ENCODE measurements around the gene GPR146.

Gene GPR146

DNA sequence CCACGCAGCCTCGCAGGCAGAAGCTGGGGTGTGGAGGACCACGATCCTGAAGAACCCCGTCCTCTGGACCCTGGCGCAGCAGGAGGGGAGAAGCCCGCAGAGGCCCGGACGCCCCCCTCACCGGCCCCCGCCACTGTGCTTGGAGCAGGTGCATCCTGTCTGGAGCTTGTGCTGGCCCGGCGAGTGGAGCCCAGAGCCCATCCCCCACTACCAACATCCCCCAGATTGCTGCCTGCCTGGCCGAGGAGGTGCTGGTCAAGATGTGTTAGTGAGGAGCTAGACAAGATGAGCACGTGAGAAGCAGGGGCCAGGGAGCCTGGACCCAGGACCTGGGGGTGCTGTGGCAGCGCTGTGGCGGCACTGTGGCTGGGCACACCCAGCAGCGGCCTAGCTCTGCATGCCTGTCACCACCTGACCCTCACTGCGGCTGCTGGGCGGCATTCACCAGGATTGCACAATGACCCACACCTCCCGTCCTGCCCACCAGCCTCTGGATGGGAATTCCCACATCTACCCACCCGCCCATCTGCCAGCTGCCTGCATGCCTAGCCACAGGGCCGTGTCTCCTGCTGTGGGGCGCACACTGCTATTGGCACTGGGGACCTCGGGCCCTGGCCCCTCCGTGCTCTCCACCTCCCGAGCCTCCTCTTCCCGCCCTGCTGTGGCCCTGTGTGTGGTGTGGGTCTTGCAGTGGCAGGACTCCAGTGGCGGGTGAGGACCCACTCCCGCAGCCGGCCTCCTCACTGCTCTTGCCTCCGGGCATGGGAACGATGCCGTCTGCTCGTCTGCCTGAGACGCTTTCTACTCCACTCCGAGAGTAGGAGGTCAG, 11.8 kb downstream of the GPR146 start:
- in situ Hi-C loops (cut with HindIII; ENCODE audit: low sequenced_read_pairs), result no loop called here

DNA sequence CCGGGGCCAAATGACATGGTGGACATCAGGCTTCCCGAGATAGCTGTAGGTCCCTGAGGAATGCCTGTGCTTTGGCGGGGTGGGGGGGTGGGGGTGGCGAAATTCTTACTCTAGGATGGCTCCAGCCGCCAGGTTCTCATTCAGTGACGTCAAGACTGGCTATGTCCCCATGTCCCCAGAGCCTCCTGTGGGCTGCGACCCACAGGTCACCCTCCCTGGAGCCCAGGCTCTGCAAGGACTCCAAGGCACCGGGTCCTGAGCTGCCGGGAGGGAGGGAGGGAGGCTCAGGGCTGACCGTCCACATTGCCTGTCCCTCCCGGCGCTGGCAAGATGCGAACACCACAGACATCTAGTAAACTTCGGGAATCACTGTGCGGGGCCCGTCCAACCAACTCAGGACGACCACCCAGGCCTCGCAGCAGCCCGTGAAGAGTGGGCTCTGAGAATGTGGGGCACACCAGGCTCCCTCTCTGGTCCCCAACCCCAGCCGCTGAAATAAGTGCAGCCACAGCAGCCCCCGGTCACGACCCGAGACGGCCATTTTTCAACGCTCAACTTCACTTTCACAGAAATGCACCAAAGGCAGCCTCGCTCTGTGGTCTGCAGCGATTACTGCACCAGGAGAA, 12.6 kb downstream of the GPR146 start:
- in situ Hi-C loops (cut with HindIII; ENCODE audit: low sequenced_read_pairs), result no loop called here

DNA sequence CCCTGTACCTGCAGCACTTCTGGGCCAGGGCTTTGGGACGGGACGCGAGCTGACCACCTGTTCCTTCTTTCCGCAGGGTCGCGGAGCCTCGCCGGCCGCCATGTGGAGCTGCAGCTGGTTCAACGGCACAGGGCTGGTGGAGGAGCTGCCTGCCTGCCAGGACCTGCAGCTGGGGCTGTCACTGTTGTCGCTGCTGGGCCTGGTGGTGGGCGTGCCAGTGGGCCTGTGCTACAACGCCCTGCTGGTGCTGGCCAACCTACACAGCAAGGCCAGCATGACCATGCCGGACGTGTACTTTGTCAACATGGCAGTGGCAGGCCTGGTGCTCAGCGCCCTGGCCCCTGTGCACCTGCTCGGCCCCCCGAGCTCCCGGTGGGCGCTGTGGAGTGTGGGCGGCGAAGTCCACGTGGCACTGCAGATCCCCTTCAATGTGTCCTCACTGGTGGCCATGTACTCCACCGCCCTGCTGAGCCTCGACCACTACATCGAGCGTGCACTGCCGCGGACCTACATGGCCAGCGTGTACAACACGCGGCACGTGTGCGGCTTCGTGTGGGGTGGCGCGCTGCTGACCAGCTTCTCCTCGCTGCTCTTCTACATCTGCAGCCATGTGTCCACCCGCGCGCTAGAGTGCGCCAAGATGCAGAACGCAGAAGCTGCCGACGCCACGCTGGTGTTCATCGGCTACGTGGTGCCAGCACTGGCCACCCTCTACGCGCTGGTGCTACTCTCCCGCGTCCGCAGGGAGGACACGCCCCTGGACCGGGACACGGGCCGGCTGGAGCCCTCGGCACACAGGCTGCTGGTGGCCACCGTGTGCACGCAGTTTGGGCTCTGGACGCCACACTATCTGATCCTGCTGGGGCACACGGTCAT, 13.3 kb downstream of the GPR146 start:
- in situ Hi-C loops (cut with HindIII; ENCODE audit: low sequenced_read_pairs), result no loop called here

DNA sequence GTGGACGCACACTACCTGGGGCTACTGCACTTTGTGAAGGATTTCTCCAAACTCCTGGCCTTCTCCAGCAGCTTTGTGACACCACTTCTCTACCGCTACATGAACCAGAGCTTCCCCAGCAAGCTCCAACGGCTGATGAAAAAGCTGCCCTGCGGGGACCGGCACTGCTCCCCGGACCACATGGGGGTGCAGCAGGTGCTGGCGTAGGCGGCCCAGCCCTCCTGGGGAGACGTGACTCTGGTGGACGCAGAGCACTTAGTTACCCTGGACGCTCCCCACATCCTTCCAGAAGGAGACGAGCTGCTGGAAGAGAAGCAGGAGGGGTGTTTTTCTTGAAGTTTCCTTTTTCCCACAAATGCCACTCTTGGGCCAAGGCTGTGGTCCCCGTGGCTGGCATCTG, 14.0 kb downstream of the GPR146 start:
- in situ Hi-C loops (cut with HindIII; ENCODE audit: low sequenced_read_pairs), result no loop called here

DNA sequence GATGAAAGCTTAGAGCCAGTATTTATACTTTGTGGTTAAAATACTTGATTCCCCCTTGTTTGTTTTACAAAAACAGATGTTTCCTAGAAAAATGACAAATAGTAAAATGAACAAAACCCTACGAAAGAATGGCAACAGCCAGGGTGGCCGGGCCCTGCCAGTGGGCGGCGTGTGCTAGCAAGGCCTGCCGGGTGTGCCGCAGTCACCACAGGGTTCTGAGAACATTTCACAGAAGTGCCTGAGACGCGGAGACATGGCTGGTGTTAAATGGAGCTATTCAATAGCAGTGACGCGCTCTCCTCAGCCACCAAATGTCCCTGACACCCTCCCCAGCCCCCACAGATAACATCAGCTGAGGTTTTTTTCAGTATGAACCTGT, 14.5 kb downstream of the GPR146 start:
- in situ Hi-C loops (cut with HindIII; ENCODE audit: low sequenced_read_pairs), result no loop called here

DNA sequence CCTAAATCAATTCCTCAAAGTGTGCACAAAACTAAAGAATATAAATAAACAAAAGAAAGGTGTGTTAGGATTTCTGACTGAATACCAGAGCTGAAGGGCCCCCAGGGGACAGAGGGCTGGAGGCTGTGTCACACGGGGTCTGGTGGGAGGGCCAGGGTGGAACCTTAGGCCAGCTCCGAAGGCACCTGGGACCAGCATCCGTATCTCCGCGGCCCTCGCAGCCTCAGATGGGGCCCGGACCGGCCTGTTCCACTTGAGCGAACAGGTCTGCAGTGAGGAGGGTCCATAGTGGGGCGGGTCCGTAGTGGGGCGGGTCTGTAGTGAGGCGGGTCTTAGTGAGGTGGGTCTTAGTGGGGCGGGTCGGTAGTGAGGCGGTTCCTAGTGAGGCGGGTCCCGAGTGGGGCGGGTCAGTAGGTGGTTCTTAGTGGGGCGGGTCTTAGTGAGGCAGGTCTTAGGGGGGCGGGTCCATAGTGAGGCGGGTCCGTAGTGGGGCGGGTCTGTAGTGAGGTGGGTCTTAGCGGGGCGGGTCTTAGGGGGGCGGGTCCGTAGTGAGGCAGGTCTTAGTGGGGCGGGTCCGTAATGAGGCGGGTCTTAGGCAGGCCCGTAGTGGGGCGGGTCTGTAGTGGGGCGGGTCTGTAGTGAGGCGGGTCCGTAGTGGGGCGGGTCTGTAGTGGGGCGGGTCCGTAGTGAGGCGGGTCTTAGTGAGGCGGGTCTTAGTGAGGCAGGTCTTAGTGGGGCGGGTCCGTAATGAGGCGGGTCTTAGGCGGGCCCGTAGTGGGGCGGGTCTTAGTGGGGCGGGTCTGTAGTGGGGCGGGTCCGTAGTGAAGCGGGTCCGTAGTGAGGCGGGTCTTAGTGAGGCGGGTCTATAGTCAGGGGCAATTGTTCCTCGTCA, 15.1 kb downstream of the GPR146 start:
- in situ Hi-C loops (cut with HindIII; ENCODE audit: low sequenced_read_pairs), result no loop called here

DNA sequence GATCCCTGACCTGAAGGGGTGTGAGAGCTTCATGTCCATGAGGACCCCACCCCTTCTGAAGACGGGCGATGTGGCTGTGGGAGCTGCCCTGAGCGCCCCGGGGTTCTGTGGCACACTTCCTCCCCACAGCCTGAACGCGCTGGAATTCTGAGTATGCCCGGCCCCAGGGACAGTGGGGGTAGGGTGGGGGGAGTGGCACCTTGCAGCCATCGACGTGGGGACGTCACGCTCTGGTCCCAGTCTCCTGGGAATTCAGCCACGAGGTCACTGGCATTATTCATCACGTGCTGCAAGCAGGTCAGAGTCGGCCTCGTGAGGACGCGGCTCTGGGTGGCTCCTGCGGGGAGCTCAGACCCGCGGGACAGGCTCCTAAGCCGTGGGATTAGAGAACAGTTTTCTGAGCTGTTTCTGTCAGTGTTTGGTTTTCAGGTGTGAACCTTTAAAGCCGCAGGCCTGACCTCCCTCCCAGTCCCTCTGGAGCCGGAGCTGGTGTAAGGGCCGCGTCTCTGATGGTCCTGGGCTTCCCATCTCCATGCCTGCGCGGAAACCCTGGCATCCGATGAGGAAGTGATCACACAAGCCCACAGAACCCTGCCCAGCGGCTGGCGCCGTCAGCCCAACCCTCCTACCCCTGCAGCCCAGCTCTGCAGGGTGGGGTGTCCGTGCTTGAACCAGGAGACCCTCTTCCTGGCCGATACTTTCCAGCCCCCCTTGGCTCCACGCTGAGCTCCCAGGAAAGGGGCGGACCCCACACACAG, 16.1 kb downstream of the GPR146 start:
- in situ Hi-C loops (cut with HindIII; ENCODE audit: low sequenced_read_pairs), result no loop called here

DNA sequence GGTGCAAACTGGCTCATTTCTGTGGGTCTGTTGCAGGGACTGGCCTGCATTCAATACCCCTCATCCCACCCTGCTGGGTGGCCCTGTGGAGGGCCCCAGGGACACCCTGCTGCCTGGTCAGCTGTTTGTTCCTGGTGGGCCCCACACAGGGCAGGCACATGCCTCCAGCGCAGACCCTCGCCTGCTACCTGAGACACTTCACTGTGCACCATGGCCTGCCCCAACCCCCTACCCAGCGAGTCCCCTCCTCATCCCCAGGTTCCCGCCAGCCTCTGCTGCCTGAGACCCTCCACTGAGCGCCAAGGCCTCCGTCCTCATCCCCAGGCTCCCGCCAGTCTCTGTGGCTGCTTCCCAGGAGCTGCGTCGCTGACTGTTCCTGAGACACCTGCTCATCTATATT, 16.8 kb downstream of the GPR146 start:
- in situ Hi-C loops (cut with HindIII; ENCODE audit: low sequenced_read_pairs), result no loop called here

DNA sequence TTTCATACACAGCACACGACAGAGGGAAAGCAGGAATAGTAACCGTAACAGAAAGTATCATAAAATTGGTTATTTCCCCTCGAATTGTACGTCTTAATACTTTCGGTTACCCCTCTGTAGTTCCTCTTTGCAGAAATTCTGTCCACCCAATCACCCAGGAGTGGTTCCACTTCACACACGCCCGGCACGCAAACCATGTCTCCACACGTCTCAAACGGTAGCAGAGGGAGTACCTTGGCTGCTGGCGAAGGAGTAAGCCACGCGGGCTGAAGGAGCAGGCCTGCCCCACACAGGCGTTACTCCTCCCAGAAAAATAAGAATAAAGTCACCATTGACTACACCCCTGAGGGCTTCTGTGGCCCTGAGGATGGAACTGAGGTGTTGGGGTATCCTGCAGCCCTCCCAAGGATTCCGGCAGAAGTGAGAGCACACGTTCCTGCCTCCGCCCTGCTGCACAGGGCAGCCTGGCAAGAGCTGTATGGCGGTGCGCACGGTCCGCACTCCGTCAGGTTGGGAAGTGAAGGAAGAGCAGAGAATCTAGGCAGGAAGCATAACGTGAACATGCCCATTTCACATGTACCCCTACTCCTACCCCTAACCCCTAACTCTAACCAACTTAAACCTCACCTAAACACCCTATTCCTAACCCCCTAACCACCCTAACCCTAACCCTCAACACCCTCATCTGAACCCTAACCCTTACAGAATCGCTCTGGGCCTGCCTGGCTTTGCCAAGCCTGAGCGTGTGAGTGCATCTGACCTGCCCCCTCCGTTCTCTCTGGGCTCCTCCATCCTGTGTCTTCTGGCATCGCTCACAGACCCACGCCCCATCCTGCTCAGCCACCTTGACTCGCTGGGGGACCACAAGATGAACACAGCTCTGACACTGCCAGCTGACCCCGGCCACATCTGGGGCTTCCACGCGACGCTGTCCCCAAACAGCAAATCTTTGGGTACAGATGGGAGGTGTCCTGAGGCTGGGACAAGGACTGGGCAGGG, 18.2 kb downstream of the GPR146 start:
- in situ Hi-C loops (cut with HindIII; ENCODE audit: low sequenced_read_pairs), result no loop called here

DNA sequence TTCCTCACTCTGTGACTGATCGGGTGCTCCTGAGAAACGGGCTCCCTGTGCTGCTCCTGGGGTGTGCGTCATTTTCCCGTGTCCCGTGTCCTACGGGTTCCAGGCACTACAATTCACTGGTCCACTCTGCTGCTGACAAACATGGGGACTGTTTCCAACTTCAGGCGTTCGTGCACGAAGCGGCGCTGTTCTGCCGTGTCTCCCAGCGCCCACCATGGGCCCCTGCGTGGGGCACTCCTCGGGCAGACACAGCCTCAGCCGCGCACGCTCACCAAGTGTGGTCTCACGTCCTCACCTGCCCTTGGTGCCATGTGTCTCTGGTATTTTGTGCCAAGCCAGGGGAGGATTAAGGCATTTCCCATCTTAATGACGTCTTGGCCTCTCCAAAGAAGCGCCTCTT, 19.0 kb downstream of the GPR146 start:
- in situ Hi-C loops (cut with HindIII; ENCODE audit: low sequenced_read_pairs), result no loop called here

DNA sequence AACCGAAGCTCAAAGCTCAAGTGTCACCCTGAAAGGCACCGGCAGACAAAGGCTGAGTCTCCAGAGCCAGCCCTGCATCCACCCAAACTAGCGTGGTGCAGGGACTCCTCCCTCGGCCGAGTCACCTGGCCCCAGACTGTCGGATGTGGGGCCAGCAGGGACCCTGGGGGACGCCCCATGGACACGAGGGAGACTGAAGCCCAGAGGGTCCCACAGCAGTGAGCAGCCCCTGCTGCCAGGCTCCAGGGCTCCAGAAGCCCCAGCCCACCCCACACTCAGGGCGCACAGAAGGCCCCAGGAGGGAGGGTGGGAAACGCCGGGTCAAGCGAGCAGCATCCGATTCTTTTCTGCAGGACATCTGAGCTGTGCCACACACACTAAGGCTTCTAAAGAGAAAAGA, 20.2 kb downstream of the GPR146 start:
- in situ Hi-C loops (cut with HindIII; ENCODE audit: low sequenced_read_pairs), result no loop called here

DNA sequence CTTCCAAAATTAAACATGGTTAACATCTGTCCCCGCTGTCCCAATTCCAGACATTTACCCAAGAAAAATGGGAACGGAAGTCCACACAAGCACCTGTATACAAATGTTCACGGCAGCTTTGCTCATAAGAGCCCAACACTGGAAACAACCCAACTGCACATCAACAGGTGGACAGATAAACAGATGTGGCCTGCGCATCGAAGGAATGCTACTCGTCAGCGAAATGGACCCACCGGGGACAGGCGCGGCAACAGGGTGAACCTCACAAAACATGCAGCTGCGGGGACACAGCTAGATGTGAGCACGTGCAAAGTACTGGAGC, 20.9 kb downstream of the GPR146 start:
- in situ Hi-C loops (cut with HindIII; ENCODE audit: low sequenced_read_pairs), result no loop called here

DNA sequence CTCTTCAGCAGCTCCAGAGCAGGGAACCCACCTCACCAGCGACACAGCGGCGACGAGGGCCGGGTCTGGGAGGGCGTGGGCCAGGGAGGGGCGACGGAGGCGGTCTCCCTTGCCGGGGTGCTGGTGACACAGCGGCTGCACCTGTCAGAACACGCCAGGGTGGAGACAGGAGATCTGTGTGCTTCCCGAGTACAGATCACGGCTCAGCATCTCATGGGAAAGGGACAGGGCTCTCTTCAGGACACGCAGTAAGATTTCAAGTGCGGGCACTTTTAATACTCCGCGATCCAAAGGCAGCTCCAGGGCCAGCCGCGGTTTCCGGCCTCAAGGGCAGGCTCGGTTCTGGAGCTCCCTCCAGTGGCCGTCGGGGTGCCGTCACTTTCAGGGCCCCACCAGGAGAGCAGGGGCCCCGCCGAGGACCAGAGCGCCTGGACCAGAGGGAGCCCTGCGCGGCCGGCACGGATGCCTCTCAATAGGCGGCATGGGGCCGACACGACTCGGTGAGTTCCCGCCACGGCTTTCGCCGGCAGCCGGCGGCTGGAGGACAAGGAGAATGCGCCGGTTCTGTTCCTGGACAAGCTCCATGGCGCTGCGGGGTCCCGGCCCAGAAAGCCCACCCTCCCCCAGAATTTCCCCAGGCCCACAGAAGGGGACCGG, 21.4 kb downstream of the GPR146 start:
- in situ Hi-C loops (cut with HindIII; ENCODE audit: low sequenced_read_pairs), result no loop called here

DNA sequence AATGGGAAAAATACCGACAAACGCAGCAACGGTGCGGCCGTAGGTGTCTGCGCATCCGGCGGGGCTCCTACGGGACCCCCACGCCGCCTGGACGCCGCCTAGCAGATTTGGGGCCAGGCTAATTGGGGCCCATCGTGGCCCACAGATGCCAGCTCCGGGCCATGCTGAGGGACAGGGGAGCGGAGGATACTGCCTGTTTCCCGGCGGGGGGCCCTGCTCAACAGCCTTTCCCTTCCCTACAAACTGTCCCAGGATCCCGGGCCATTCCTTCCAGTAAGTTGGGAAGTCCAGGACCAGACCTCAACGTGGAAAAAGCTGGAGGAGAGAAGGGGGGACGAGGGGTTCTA, 21.9 kb downstream of the GPR146 start:
- in situ Hi-C loops (cut with HindIII; ENCODE audit: low sequenced_read_pairs), result no loop called here

DNA sequence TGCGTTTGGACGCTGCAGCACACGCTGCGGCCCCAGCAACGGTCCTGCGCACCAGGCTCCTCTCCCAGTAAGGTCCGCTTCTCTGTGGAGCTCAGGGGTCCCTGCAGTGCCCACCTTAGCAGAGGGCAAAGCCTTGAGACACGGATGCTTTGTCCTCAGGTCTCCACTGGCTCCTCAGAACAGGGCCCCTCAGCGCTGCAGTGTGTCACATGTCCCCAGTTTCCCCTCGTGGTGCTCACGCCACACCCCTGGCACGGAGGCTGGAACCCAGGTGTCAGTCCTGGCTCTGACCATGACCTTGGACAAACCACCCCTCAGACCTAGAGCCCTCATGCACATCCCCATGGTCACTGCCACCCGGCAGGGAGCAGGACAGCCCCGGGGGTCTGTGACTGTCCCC, 23.7 kb downstream of the GPR146 start:
- in situ Hi-C loops (cut with HindIII; ENCODE audit: low sequenced_read_pairs), result no loop called here

DNA sequence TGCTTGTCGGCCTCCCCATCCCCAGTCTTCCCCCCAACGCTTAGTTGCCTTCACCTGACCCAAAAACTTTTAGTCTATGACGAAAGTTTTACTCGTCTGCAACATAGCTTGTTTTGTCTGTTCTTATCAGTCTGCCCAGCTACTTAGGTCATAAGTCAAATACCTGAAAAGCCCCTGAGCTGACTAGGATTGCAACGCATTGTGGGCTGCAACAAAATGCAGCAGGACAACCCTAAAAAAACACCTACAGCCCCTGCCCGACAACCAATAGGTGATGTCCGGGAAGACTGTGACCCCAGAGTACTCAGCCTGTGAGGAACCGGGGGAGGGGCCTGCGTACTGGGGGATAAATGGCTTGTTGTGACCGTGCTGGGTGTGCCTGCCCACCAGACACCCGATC, 24.3 kb downstream of the GPR146 start:
- in situ Hi-C loops (cut with HindIII; ENCODE audit: low sequenced_read_pairs), result no loop called here

DNA sequence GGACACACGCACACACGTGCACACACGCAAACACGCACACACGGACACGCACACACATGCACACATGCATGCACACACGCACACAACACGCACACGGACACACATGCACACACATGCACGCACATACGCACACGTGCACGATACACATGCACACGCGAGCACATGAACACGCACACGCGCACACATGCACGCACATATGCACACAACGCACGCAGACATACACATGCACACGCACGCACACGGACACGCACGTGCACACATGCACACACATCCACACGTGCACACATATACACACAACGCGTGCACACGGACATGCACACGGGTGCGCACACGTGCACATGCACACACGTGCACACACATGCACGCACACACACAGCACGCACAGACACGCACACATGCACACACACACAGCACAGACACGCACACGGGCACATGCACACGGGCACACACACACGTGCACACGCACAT, 26.2 kb downstream of the GPR146 start:
- in situ Hi-C loops (cut with HindIII; ENCODE audit: low sequenced_read_pairs), result no loop called here

DNA sequence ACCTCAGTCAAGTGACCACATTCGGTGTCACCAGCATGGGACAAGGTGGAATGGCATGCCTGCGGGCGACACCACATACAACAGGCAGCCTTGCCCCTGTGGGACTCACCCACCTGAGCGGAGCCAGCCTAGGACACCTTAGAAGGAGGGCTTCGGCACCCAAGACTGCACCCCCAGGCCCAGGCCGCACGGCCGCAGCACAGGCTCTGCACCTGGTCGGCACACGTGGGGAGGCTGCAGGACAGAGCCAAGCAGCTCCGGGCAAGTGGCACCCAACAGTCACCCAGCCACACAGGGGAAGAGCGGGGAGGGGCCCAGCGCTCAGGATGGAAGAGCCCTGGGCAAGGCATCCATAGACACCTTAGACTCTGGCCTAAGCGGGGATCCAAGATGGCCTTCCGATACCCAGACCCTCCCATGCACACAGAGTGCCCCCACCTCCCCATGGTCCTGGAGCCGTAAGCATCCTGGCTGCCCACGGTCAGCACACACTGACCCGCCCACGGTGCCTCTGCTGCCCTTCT, 27.4 kb downstream of the GPR146 start:
- in situ Hi-C loops (cut with HindIII; ENCODE audit: low sequenced_read_pairs), result no loop called here

Measured in endothelial cell of hepatic sinusoid (primary cell).